Measurements from ENCODE around the gene TACSTD2. TPM values are rescaled to one million over a fixed set of nuclear protein-coding genes. Genes with fewer than 3 reads are reported as not detected.
"Not testable (repeated sequence)": the region's sequence is repeated elsewhere in the genome, so short reads cannot be mapped to it uniquely, and the experiment has no call there.

TACSTD2 gene
- not detected for total RNA-seq

GRCh38 chr1:58576727-58577653 lies at the start of gene TACSTD2:
Gene TACSTD2 (minus strand): TSS chr1:58577252. CDS start chr1:58577156, 96 bp downstream.
- ATAC-seq (ENCODE audit: low read depth) (no peak), DNase-seq (peak; percentile 41)
- no peak within 1 kb of the TSS for H3K27ac Mint-ChIP-seq
- H3K4me3 Mint-ChIP-seq: peak within 1 kb of the TSS; percentile 75
- POLR2A ChIA-PET: no interaction called here
- H3K9me3 Mint-ChIP-seq: no peaks in the 10 kb centered on the region
- H3K27me3 Mint-ChIP-seq: peaks cover 82% of the 10 kb centered on the region
- peaks cover 2% of the 10 kb centered on the region for H3K36me3 Mint-ChIP-seq
- peaks cover 23% of the 10 kb centered on the region for H3K4me1 Mint-ChIP-seq

- Mint-ChIP-seq H3K9me3 (peaks cover 1% of the 10 kb centered on the region), H3K27ac (no peak overlapping the region), H3K4me1 (no peaks in the 10 kb centered on the region), H3K36me3 (no peaks in the 10 kb centered on the region), H3K4me3 (no peak overlapping the region), H3K27me3 (peaks cover 2% of the 10 kb centered on the region)
- POLR2A ChIA-PET: no interaction called here
- no peak for ATAC-seq (ENCODE audit: low read depth)
- DNase-seq: no peak
Observed at GRCh38 chr1:58626293-58626692, 49.2 kb upstream of the TACSTD2 start.

GRCh38 chr1:58623259-58623658 lies 46.2 kb upstream of the TACSTD2 start:
- H3K27me3 Mint-ChIP-seq; H3K4me1 Mint-ChIP-seq; H3K4me3 Mint-ChIP-seq; H3K9me3 Mint-ChIP-seq; POLR2A ChIA-PET; ATAC-seq (ENCODE audit: low read depth); H3K36me3 Mint-ChIP-seq; H3K27ac Mint-ChIP-seq; DNase-seq: not testable (repeated sequence)

- H3K9me3 Mint-ChIP-seq: no peaks in the 10 kb centered on the region
- no peak for ATAC-seq (ENCODE audit: low read depth)
Observed at GRCh38 chr1:58622571-58622970, 45.5 kb upstream of the TACSTD2 start.

GRCh38 chr1:58621391-58621790 lies 44.3 kb upstream of the TACSTD2 start:
- peaks cover 2% of the 10 kb centered on the region for H3K4me1 Mint-ChIP-seq
- DNase-seq (no peak), ATAC-seq (ENCODE audit: low read depth) (no peak)
- no peak overlapping the region for H3K27ac Mint-ChIP-seq
- POLR2A ChIA-PET: no interaction called here
- H3K36me3 Mint-ChIP-seq: no peaks in the 10 kb centered on the region
- no peak overlapping the region for H3K4me3 Mint-ChIP-seq
- H3K27me3 Mint-ChIP-seq: peaks cover under 1% of the 10 kb centered on the region
- no peaks in the 10 kb centered on the region for H3K9me3 Mint-ChIP-seq

More at GRCh38 chr1:58622571-58622970, 45.5 kb upstream of the TACSTD2 start:
- POLR2A ChIA-PET: no interaction called here
- H3K4me3 Mint-ChIP-seq: no peak overlapping the region
- no peaks in the 10 kb centered on the region for H3K36me3 Mint-ChIP-seq
- H3K27me3 Mint-ChIP-seq: no peaks in the 10 kb centered on the region
- H3K27ac Mint-ChIP-seq: no peak overlapping the region
- DNase-seq: no peak
- H3K4me1 Mint-ChIP-seq: peaks cover 2% of the 10 kb centered on the region

GRCh38 chr1:58620926-58621325 lies 43.9 kb upstream of the TACSTD2 start:
- H3K27me3 Mint-ChIP-seq: peaks cover 5% of the 10 kb centered on the region
- H3K9me3 Mint-ChIP-seq: no peaks in the 10 kb centered on the region
- POLR2A ChIA-PET: no interaction called here
- no peaks in the 10 kb centered on the region for H3K36me3 Mint-ChIP-seq
- no peak overlapping the region for H3K27ac Mint-ChIP-seq
- H3K4me3 Mint-ChIP-seq: no peak overlapping the region
- no peak for ATAC-seq (ENCODE audit: low read depth)
- peaks cover 2% of the 10 kb centered on the region for H3K4me1 Mint-ChIP-seq
- DNase-seq: no peak

GRCh38 chr1:58620259-58620658 lies 43.2 kb upstream of the TACSTD2 start:
- no peaks in the 10 kb centered on the region for H3K36me3 Mint-ChIP-seq

GRCh38 chr1:58619286-58620054 lies 42.4 kb upstream of the TACSTD2 start:
- Mint-ChIP-seq H3K36me3 (no peaks in the 10 kb centered on the region), H3K27ac (peak overlapping the region; percentile 11), H3K9me3 (no peaks in the 10 kb centered on the region), H3K27me3 (peaks cover 7% of the 10 kb centered on the region), H3K4me3 (no peak overlapping the region), H3K4me1 (peaks cover 2% of the 10 kb centered on the region)
- POLR2A ChIA-PET: no interaction called here
- no peak for ATAC-seq (ENCODE audit: low read depth)
- DNase-seq: no peak

More at GRCh38 chr1:58620259-58620658, 43.2 kb upstream of the TACSTD2 start:
- Mint-ChIP-seq H3K4me1 (peaks cover 2% of the 10 kb centered on the region), H3K27ac (no peak overlapping the region), H3K4me3 (no peak overlapping the region), H3K9me3 (no peaks in the 10 kb centered on the region), H3K27me3 (peaks cover 7% of the 10 kb centered on the region)
- no peak for DNase-seq
- POLR2A ChIA-PET: no interaction called here
- no peak for ATAC-seq (ENCODE audit: low read depth)

- no peak overlapping the region for H3K27ac Mint-ChIP-seq
- no peak overlapping the region for H3K4me3 Mint-ChIP-seq
- no peaks in the 10 kb centered on the region for H3K9me3 Mint-ChIP-seq
- peaks cover 7% of the 10 kb centered on the region for H3K27me3 Mint-ChIP-seq
- H3K36me3 Mint-ChIP-seq: no peaks in the 10 kb centered on the region
- ATAC-seq (ENCODE audit: low read depth): no peak
- POLR2A ChIA-PET: no interaction called here
- DNase-seq: no peak
- H3K4me1 Mint-ChIP-seq: peaks cover 2% of the 10 kb centered on the region
Observed at GRCh38 chr1:58618303-58618702, 41.3 kb upstream of the TACSTD2 start.

GRCh38 chr1:58611861-58612385 lies 34.9 kb upstream of the TACSTD2 start:
- H3K9me3 Mint-ChIP-seq: no peaks in the 10 kb centered on the region
- ATAC-seq (ENCODE audit: low read depth) (no peak), DNase-seq (no peak)
- H3K27ac Mint-ChIP-seq: no peak overlapping the region
- POLR2A ChIA-PET: no interaction called here
- no peak overlapping the region for H3K4me3 Mint-ChIP-seq
- no peaks in the 10 kb centered on the region for H3K36me3 Mint-ChIP-seq
- no peaks in the 10 kb centered on the region for H3K4me1 Mint-ChIP-seq
- H3K27me3 Mint-ChIP-seq: peaks cover 31% of the 10 kb centered on the region

- ATAC-seq (ENCODE audit: low read depth) (no peak), DNase-seq (no peak)
- no peaks in the 10 kb centered on the region for H3K36me3 Mint-ChIP-seq
- H3K4me1 Mint-ChIP-seq: no peaks in the 10 kb centered on the region
- POLR2A ChIA-PET: no interaction called here
- H3K4me3 Mint-ChIP-seq: no peak overlapping the region
- H3K27ac Mint-ChIP-seq: no peak overlapping the region
- peaks cover 38% of the 10 kb centered on the region for H3K27me3 Mint-ChIP-seq
- H3K9me3 Mint-ChIP-seq: peaks cover 12% of the 10 kb centered on the region
Observed at GRCh38 chr1:58608945-58609344, 31.9 kb upstream of the TACSTD2 start.

- Mint-ChIP-seq H3K27me3 (peaks cover 41% of the 10 kb centered on the region), H3K27ac (no peak overlapping the region), H3K36me3 (no peaks in the 10 kb centered on the region), H3K4me1 (no peaks in the 10 kb centered on the region), H3K4me3 (no peak overlapping the region), H3K9me3 (peaks cover 13% of the 10 kb centered on the region)
- no peak for ATAC-seq (ENCODE audit: low read depth)
- POLR2A ChIA-PET: no interaction called here
- DNase-seq: no peak
Observed at GRCh38 chr1:58608297-58608696, 31.2 kb upstream of the TACSTD2 start.

GRCh38 chr1:58607391-58607790 lies 30.3 kb upstream of the TACSTD2 start:
- POLR2A ChIA-PET: no interaction called here
- Mint-ChIP-seq H3K9me3 (peaks cover 13% of the 10 kb centered on the region), H3K4me1 (no peaks in the 10 kb centered on the region), H3K27me3 (peaks cover 47% of the 10 kb centered on the region), H3K27ac (no peak overlapping the region), H3K4me3 (no peak overlapping the region), H3K36me3 (no peaks in the 10 kb centered on the region)
- ATAC-seq (ENCODE audit: low read depth) (no peak), DNase-seq (no peak)
